ENCODE measurements around the gene RENBP.

RENBP gene

GRCh38 chrX:153970357-153971123 lies 26.1 kb upstream of the RENBP start:
- peak; percentile 43 for DNase-seq

- DNase-seq, result no peak
Measured at GRCh38 chrX:153969904-153970356, 25.5 kb upstream of the RENBP start.

- DNase-seq, result no peak
Measured at GRCh38 chrX:153969125-153969903, 24.9 kb upstream of the RENBP start.

- DNase-seq, result peak; percentile 50
Measured at GRCh38 chrX:153968754-153969124, 24.3 kb upstream of the RENBP start.

GRCh38 chrX:153968255-153968654 lies 23.8 kb upstream of the RENBP start:
- no peak for DNase-seq

- DNase-seq, result peak; percentile 49
Measured at GRCh38 chrX:153967536-153968224, 23.2 kb upstream of the RENBP start.

- DNase-seq, result peak; percentile 69
Measured at GRCh38 chrX:153966841-153967535, 22.5 kb upstream of the RENBP start.

GRCh38 chrX:153966283-153966688 lies 21.8 kb upstream of the RENBP start:
- no peak for DNase-seq

- DNase-seq, result no peak
Measured at GRCh38 chrX:153965406-153965805, 21.0 kb upstream of the RENBP start.

- DNase-seq, result no peak
Measured at GRCh38 chrX:153964105-153964504, 19.7 kb upstream of the RENBP start.

- DNase-seq, result no peak
Measured at GRCh38 chrX:153963546-153963945, 19.1 kb upstream of the RENBP start.

GRCh38 chrX:153961292-153961691 lies 16.8 kb upstream of the RENBP start:
- no peak for DNase-seq

GRCh38 chrX:153960786-153961185 lies 16.3 kb upstream of the RENBP start:
- DNase-seq, result no peak

- no peak for DNase-seq
Measured at GRCh38 chrX:153960077-153960476, 15.6 kb upstream of the RENBP start.

GRCh38 chrX:153959649-153960048 lies 15.2 kb upstream of the RENBP start:
- DNase-seq, result no peak

GRCh38 chrX:153958605-153959004 lies 14.2 kb upstream of the RENBP start:
- no peak for DNase-seq

- DNase-seq, result no peak
Measured at GRCh38 chrX:153957224-153957623, 12.8 kb upstream of the RENBP start.

GRCh38 chrX:153956044-153956907 lies 11.8 kb upstream of the RENBP start:
- no peak for DNase-seq

- DNase-seq, result no peak
Measured at GRCh38 chrX:153955228-153955732, 10.8 kb upstream of the RENBP start.

GRCh38 chrX:153954558-153955227 lies 10.2 kb upstream of the RENBP start:
- DNase-seq, result no peak

GRCh38 chrX:153953892-153954557 lies 9.6 kb upstream of the RENBP start:
- no peak for DNase-seq
